NCI-H2081 treated with DMSO at 0.1 percent for 48 hours (cell line): ENCODE data around the gene EHD1.

ENCODE experiments used
- DNase-seq: peaks from one replicate; lab custom pipeline; 2025; lab: John Stamatoyannopoulos, UW

Gene EHD1

GRCh38 chr11:64842851-64843685 lies 35.4 kb downstream of the EHD1 start:
- DNase-seq = no peak

- no peak for DNase-seq
Measured at GRCh38 chr11:64842366-64842759, 36.1 kb downstream of the EHD1 start.

GRCh38 chr11:64841592-64842365 lies 36.6 kb downstream of the EHD1 start:
- DNase-seq = no peak

GRCh38 chr11:64839887-64840782 lies 38.3 kb downstream of the EHD1 start:
- DNase-seq = no peak

- DNase-seq = no peak
Measured at GRCh38 chr11:64839335-64839734, 39.1 kb downstream of the EHD1 start.

- DNase-seq = no peak
Measured at GRCh38 chr11:64838600-64839334, 39.7 kb downstream of the EHD1 start.

- DNase-seq = no peak
Measured at GRCh38 chr11:64837887-64838351, 40.5 kb downstream of the EHD1 start.

- no peak for DNase-seq
Measured at GRCh38 chr11:64836448-64837072, 41.9 kb downstream of the EHD1 start.

GRCh38 chr11:64835616-64836447 lies 42.6 kb downstream of the EHD1 start:
- DNase-seq = no peak

GRCh38 chr11:64834723-64835615 lies 43.5 kb downstream of the EHD1 start:
- DNase-seq = no peak

DNA sequence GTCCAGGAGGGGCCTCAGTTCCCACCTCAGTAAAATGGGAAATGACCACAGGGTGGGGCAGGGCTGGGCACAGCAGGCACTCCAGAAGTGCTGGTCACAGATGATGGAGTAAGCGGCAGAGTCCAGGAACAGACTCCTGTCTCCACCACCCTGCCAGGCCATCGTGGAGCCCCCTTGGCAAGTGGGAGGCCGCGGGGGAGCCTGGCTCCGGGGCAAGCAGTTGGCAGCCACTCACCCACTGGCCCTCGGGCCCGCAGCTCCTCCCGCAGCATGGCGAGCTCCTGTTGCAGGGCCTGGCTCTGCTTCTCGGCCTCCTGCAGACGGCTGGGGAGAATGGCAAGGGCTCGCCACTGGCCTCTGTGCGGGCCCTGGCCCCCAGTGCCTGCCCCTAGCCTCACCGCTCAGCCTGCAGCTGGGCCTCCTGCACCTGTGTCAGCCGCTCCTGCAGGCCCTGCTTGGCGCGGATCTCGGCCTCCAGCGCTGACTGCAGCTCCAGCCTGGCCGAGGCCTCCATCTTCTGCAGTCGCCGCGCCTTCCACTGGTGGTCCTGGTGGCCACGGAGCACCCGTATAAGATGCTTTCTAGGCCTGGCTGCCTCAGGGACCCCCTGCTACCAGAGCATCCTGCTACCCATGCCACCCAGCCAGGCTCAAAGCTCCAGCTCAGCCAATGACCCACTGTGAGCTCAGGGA lies 44.2 kb downstream of the EHD1 start:
- no peak for DNase-seq

DNA sequence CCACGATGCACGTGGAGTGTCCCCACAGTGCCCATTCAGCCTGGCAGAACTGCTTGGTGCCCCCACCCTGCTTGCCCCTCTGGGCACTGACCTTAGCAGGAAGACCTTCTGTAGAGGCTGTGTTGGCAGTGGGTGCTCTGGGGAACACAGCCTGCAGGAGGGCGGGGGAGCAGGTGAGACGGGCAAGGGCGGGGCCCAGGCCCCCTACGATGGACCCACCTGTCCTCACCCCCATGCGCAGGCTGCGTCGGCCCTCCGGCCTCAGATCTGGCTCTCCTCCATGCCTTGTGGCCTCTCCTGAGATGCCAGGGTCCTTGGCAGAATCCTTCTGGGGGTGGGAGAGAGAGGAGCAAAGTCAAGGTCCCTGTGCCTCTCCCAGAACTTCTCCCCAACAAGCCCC lies 44.9 kb downstream of the EHD1 start:
- DNase-seq = no peak

DNA sequence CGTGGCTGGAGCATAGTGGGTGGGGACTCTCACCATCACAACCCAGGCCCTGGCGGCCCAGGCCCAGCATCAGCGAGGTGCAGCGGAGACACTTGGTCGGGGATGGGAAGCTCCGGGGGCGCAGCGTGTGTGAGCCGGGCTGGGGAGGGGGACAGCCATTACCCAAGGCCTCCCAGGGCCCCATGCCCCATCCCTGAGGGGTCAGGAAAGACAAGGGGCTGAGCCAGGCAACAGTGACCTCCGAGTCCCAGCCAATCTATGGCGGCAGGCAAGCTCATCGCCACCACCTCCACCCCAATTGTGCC lies 45.3 kb downstream of the EHD1 start:
- DNase-seq = no peak

GRCh38 chr11:64832467-64833197 lies 45.8 kb downstream of the EHD1 start:
- no peak for DNase-seq

- DNase-seq = no peak
Measured at GRCh38 chr11:64831411-64831891, 47.0 kb downstream of the EHD1 start.

DNA sequence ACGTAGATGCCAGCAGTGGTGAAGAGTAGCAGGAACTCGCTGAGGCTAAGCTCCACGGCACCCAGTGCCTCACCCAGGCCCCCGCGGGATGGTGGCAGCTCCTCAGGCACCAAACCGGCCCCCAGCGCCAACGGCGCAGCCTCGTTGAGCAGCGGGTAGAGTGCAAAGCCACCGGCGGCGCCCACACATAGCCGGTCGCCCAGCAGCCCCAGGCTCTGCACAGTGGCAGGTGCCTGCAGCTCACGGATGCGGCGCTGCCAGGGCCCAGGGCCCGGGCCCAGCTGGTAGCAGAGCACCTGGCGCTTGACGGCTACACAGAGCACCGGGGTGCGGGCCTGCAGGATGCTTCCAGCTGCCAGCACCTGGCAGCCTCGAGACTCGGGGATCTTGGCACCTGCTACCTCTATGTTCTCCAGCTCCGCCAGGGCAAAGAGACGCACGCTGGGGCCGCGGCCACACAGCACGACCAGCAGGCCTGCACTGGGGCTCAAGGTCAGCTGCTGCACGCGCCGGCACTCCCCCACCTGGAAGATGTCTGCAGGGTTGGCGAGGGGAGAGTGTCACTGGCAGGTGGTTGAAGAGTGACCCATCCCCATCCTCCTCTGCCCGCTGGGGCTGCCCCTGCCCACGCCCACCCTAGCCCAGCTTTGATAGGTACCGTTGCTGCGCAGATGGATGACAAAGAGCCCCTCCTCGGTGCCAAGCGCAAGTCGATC lies 48.7 kb downstream of the EHD1 start:
- DNase-seq = no peak

GRCh38 chr11:64827451-64827839 lies 51.0 kb downstream of the EHD1 start:
- DNase-seq = no peak
